GM13977 (cell line): ENCODE data around the gene ATP2C2.

ENCODE experiments used
- DNase-seq: peaks from one replicate; pipeline ENCODE4 v3.0.0; 2012; ENCODE audit warnings: low spot score
- CTCF ChIP-seq: IDR thresholded peaks from 2 replicates; pipeline ENCODE4 v1.5.1; 2012; ENCODE audit warnings: mild to moderate bottlenecking, control low read depth; ENCODE audit not compliant: insufficient read depth; ENCODE audit errors: extremely low read depth, missing control alignments
- in situ Hi-C: fragments of 300-500 bp; cut with MboI; formaldehyde crosslinking; loops from one replicate; pipeline ENCODE4 v1.12.0; 2022; ENCODE audit warnings: low sequenced_read_pairs, low pct_unique_long_range_greater_than_20kb, mixed read lengths, inconsistent platforms; ENCODE audit not compliant: unreplicated experiment

ATP2C2 gene

GRCh38 chr16:84408314-84408690 lies 40.0 kb downstream of the ATP2C2 start:
- TF ChIP-seq CTCF, result no peak
- DNase-seq, result no peak
- in situ Hi-C loops, result no loop called here

GRCh38 chr16:84408856-84409255 lies 40.5 kb downstream of the ATP2C2 start:
- DNase-seq, result no peak
- TF ChIP-seq CTCF, result no peak
- in situ Hi-C loops, result no loop called here

GRCh38 chr16:84410361-84411138 lies 42.2 kb downstream of the ATP2C2 start:
- DNase-seq, result no peak
- in situ Hi-C loops, result no loop called here
- TF ChIP-seq CTCF, result no peak

- DNase-seq, result no peak
- TF ChIP-seq CTCF, result no peak
- in situ Hi-C loops, result no loop called here
Measured at GRCh38 chr16:84411768-84412167, 43.4 kb downstream of the ATP2C2 start.

GRCh38 chr16:84412262-84412661 lies 43.9 kb downstream of the ATP2C2 start:
- in situ Hi-C loops, result no loop called here
- no peak for DNase-seq
- no peak for TF ChIP-seq CTCF

GRCh38 chr16:84413244-84414004 lies 45.1 kb downstream of the ATP2C2 start:
- no peak for DNase-seq
- TF ChIP-seq CTCF, result no peak
- in situ Hi-C loops, result no loop called here
